ENCODE measurements around the gene TXNDC5. TPM values are rescaled to one million over a fixed set of nuclear protein-coding genes. Genes with fewer than 3 reads are reported as not detected.
"Not testable (repeated sequence)": the region's sequence is repeated elsewhere in the genome, so short reads cannot be mapped to it uniquely, and the experiment has no call there.

Gene TXNDC5
- total and polyA plus RNA-seq, 5 experiments from 2014 or later, result 10.7 to 25.2 (median 14.5) TPM

DNA sequence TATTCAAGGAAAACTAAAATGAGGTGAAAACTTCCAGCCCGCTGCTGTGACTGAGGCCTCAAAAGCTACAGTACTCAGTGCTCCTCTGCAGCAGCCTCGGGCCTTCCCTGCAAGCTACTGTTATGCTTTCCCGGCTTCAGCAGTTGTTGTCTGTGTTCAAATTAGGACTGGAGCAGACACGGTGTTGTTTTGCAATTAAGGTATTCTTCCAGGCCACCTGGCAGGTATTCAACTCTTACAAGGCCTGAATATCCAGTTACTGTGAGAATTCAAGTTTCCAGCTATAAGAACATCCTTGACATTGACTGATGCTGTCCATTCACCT lies 10.7 kb downstream of the TXNDC5 start:
- Mint-ChIP-seq H3K4me3 (no peak overlapping the region), H3K36me3 (peaks cover 0 to 78% (median 15%) of the 10 kb centered on the region in 3 donors), H3K4me1 (peaks cover 0 to 3% (median 0%) of the 10 kb centered on the region in 4 donors), H3K27ac (peak overlapping the region in 1 of 10 donors; percentile 67), H3K9me3 (no peaks in the 10 kb centered on the region), H3K27me3 (no peaks in the 10 kb centered on the region)
- DNase-seq (no peak), ATAC-seq (no peak)
- POLR2A ChIA-PET, result no interaction called here

DNA sequence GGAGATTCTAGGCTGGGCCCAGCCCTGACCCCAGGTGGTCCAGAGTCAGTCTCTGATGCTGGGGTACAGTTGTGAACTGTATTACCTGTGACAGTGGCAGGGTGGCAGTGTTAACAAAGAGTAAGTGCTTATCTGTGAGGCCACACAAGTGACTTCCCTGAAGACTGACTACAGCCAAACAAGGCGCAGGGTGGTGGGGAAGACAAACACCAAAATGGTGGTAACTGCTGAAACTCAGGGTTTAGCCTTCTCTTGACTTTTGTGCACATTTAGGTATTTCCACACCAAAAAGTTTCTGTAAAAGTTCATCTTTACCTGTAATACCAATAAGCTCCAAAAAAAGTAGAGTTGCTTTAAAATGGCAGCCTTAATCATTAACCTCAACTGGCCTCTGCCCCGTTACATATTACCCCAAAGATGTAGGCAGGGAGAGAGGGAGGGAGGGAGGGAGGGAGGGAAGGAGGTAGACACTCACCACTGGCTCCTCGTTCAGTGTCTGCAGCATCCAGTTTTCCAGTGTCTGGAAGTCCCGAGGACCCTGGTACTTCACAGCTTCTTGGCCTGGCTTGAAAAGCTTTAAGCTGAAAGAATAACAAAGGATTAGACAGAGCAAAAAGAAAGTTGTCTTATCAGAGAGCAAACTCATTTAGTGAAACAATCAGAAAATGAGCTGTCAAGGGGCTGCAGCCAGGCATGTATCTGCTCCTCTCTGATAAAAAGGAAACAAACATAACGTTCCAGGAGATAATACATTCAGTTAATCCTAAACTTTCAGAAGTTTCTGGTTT lies 11.3 kb downstream of the TXNDC5 start:
- Mint-ChIP-seq H3K36me3 (peaks cover 0 to 79% (median 16%) of the 10 kb centered on the region in 3 donors), H3K27me3 (no peaks in the 10 kb centered on the region), H3K4me3 (no peak overlapping the region), H3K4me1 (peaks cover 0 to 3% (median 0%) of the 10 kb centered on the region in 4 donors), H3K27ac (no peak overlapping the region), H3K9me3 (no peaks in the 10 kb centered on the region)
- ATAC-seq (no peak), DNase-seq (no peak)
- POLR2A ChIA-PET, result no interaction called here

DNA sequence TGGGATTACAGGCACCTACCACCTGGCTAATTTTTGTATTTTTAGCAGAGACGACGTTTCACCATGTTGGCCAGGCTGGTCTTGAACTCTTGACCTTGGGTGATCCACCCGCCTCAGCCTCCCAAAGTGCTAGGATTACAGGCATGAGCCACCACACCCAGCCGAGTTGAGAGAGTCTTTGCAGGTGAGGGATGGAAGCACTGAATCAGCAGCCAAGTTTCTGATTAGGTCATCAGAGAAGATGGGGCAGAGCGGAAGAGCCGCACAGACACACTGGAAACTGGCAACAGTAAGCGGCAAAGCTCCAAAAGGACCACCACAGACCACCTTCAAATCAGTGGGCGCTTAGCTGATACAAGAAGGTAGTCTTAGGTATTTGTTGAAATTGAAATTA lies 12.4 kb downstream of the TXNDC5 start:
- H3K27ac Mint-ChIP-seq, result peak overlapping the region in 1 of 10 donors; percentile 80
- peaks cover 0 to 79% (median 26%) of the 10 kb centered on the region in 3 donors for H3K36me3 Mint-ChIP-seq
- H3K27me3 Mint-ChIP-seq, POLR2A ChIA-PET, ATAC-seq, H3K9me3 Mint-ChIP-seq, H3K4me1 Mint-ChIP-seq, H3K4me3 Mint-ChIP-seq, DNase-seq: not testable (repeated sequence)

- DNase-seq (no peak), ATAC-seq (no peak)
- Mint-ChIP-seq H3K9me3 (no peaks in the 10 kb centered on the region), H3K4me3 (no peak overlapping the region), H3K4me1 (peaks cover 0 to 3% (median 0%) of the 10 kb centered on the region in 4 donors), H3K36me3 (peaks cover 0 to 76% (median 27%) of the 10 kb centered on the region in 3 donors), H3K27ac (peak overlapping the region in 1 of 10 donors; percentile 80), H3K27me3 (no peaks in the 10 kb centered on the region)
- POLR2A ChIA-PET, result no interaction called here
Measured at GRCh38 chr6:7897461-7898192, 13.0 kb downstream of the TXNDC5 start.

DNA sequence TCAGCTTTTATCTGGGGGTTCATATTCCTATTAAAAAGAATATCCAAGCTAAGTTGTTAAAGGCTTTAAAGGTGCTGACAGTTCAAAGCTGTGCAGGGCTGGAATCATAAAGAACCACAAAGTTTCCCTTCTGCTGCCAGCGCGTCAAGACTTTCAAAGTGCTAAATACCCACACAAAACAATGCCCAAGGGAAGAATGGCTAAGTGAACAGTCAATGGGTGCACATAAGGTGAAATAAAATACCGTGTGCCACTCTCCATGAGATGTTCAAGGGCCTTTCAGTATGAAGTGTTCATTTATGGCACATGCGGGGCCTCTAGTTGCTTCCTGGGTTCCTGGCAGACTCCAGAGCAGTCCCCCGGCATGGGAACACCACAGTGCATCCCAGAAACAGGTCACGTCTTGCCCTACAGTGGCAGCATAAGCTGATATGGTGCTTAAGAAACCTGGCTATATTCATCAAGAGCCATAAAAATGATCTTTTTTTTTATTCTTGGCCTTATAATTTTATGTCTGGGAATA lies 14.1 kb downstream of the TXNDC5 start:
- no peak for DNase-seq
- peak overlapping the region in 1 of 10 donors; percentile 12 for H3K27ac Mint-ChIP-seq
- H3K4me3 Mint-ChIP-seq, result no peak overlapping the region
- POLR2A ChIA-PET, result no interaction called here
- H3K9me3 Mint-ChIP-seq, result no peaks in the 10 kb centered on the region
- H3K27me3 Mint-ChIP-seq, result no peaks in the 10 kb centered on the region
- H3K36me3 Mint-ChIP-seq, result peaks cover 0 to 78% (median 37%) of the 10 kb centered on the region in 3 donors
- H3K4me1 Mint-ChIP-seq, result peaks cover 0 to 3% (median 0%) of the 10 kb centered on the region in 4 donors
- no peak for ATAC-seq

- no peaks in the 10 kb centered on the region for H3K4me1 Mint-ChIP-seq
- H3K27ac Mint-ChIP-seq, result no peak overlapping the region
- no peak overlapping the region for H3K4me3 Mint-ChIP-seq
- no peaks in the 10 kb centered on the region for H3K9me3 Mint-ChIP-seq
- DNase-seq (no peak), ATAC-seq (no peak)
- no peaks in the 10 kb centered on the region for H3K27me3 Mint-ChIP-seq
- peaks cover 0 to 80% (median 42%) of the 10 kb centered on the region in 3 donors for H3K36me3 Mint-ChIP-seq
- POLR2A ChIA-PET, result no interaction called here
Measured at GRCh38 chr6:7895125-7895423, 15.5 kb downstream of the TXNDC5 start.

DNA sequence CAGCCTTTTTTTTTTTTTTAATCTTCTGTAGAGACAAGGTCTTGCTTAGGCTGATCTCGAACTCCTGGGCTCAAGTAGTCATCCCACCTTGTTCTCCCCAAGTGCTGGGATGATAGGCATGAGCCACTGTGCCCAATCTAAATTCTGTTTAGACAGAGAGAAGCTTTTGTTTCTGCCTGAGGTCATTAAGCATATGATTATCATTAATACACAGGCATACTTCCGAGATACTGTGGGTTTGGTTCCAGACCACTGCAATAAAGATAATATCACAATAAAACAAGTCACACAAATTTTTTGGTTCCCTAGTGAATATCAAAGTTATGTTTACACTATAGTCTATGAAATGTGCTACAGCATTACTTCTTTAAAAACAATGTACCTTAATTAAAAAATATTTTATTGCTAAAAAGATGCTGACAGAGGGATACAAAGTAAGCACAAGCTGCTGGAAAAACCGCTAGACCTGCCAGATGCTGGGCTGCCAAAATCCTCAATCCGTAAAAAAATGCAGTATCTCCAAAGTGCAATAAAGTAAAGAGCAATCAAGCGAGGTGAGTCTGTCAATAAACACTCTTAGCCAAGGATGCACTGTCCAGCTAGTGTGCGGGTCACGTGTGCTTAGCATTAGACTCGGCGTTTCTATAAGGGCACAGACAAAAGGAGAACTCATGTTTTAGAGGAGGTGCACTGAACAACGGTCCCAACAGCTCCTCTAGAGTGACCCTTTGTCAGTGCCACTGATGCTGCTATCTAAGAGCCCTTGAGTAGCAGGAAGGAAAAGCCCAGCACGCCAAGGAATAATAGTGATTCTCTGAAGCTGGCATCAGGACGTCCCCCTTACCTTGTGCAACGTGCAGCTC lies 16.1 kb downstream of the TXNDC5 start:
- POLR2A ChIA-PET, result no interaction called here
- ATAC-seq (no peak), DNase-seq (no peak)
- no peaks in the 10 kb centered on the region for H3K27me3 Mint-ChIP-seq
- no peaks in the 10 kb centered on the region for H3K4me1 Mint-ChIP-seq
- peaks cover 0 to 81% (median 46%) of the 10 kb centered on the region in 3 donors for H3K36me3 Mint-ChIP-seq
- no peak overlapping the region for H3K27ac Mint-ChIP-seq
- no peak overlapping the region for H3K4me3 Mint-ChIP-seq
- H3K9me3 Mint-ChIP-seq, result no peaks in the 10 kb centered on the region

DNA sequence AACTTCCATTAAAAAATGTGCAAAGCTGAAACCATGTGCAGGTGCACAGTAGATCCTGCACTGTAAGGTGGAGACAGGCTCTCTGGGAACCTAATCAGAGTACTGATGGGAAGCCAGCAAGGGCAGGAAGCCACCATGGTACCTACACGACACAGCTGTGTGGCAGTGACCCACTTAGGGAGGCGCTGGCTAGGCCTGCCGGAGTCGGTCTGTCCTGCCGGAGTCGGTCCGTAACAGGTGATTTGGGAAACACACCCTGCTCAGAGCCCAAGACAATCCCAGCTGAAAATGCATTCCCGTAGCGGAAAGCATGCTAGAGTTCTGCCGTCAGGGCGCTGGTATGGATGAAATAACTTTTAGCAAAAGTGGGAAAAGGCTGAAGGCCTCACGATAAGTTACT lies 17.2 kb downstream of the TXNDC5 start:
- Mint-ChIP-seq H3K4me3 (no peak overlapping the region), H3K27ac (no peak overlapping the region), H3K9me3 (no peaks in the 10 kb centered on the region), H3K4me1 (no peaks in the 10 kb centered on the region), H3K36me3 (peaks cover 0 to 82% (median 43%) of the 10 kb centered on the region in 3 donors), H3K27me3 (no peaks in the 10 kb centered on the region)
- no peak for DNase-seq
- POLR2A ChIA-PET, result no interaction called here
- ATAC-seq, result no peak

DNA sequence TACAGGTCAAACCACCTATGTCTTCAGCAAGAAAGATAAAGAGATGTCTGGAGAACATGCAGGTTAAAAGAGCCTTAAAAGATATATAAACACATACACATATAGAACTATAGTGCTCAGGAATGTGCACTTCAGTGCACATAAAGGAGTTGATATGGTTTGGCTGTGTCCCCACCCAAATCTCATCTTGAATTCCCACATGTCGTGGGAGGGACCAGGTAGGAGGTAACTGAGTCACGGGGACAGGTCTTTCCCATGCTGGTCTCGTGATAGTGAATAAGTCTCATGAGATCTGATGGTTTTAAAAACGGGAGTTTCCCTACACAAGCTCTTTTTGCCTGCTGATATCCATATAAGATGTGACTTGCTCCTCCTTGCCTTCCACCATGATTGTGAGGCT lies 18.2 kb downstream of the TXNDC5 start:
- H3K4me3 Mint-ChIP-seq, H3K4me1 Mint-ChIP-seq, H3K9me3 Mint-ChIP-seq, H3K27ac Mint-ChIP-seq, H3K27me3 Mint-ChIP-seq, POLR2A ChIA-PET, ATAC-seq, DNase-seq: not testable (repeated sequence)
- H3K36me3 Mint-ChIP-seq, result peaks cover 0 to 82% (median 48%) of the 10 kb centered on the region in 3 donors

DNA sequence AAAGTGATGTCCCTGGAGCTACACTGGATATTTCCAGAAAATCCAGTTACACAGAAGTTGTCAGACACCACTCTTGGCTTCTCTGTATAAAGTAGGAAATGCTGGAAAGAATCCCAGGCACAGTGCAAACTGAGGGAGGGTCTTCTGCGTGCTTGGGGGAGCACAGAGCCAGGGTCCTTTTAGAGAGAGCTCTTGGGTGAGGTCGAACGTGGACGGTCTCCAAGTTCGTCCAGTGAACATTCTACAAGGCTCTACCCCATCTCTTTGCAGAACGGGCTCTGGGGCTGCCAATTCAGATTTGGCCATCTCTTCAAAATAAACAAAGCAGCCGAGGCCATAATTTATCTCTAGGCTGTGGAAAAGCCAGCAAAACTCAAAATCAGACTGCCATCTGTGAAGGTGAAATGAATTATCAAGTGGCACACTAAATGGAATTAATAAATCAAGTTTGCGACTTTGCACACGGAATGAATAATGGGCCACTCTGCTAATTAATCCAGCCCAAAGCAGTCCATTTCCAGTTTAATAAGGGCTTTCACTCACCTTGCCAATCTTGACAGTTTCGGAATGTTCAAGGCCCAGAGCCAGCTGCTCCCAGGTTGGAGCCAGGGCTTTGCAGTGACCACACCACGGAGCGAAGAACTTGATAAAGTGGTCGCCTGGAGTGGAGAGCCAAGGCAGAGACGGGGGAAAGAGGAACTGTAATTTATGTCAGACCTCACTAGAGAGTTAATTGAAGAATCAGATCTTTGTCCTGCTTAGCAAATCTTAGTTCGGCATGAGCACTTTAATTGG lies 19.3 kb downstream of the TXNDC5 start:
- Mint-ChIP-seq H3K36me3 (peaks cover 0 to 84% (median 54%) of the 10 kb centered on the region in 3 donors), H3K27ac (peak overlapping the region in 1 of 10 donors; percentile 69), H3K27me3 (no peaks in the 10 kb centered on the region), H3K4me1 (peaks cover 0 to 5% (median 0%) of the 10 kb centered on the region in 4 donors), H3K4me3 (no peak overlapping the region), H3K9me3 (no peaks in the 10 kb centered on the region)
- POLR2A ChIA-PET, result no interaction called here
- no peak for ATAC-seq
- DNase-seq, result no peak

- POLR2A ChIA-PET, result no interaction called here
- H3K9me3 Mint-ChIP-seq, result no peaks in the 10 kb centered on the region
- no peak overlapping the region for H3K4me3 Mint-ChIP-seq
- peaks cover 10 to 85% (median 69%) of the 10 kb centered on the region in 3 donors for H3K36me3 Mint-ChIP-seq
- no peak for DNase-seq
- peaks cover 0 to 5% (median 0%) of the 10 kb centered on the region in 4 donors for H3K4me1 Mint-ChIP-seq
- H3K27ac Mint-ChIP-seq, result peak overlapping the region in 1 of 10 donors; percentile 5
- H3K27me3 Mint-ChIP-seq, result no peaks in the 10 kb centered on the region
- no peak for ATAC-seq
Measured at GRCh38 chr6:7888587-7889357, 21.8 kb downstream of the TXNDC5 start.

All from naive thymus-derived CD8-positive, alpha-beta T cell (primary cell).